Stimulated activated effector memory CD8-positive, alpha-beta T cell treated with anti-CD3 and anti-CD28 coated beads, Interleukin-12 subunit alpha, Interleukin-12 subunit beta, amount 100 ng/mL, for 72 hours (primary cell): ENCODE measurements around the gene CMSS1.

Source experiments
- ATAC-seq: fragments of 150-1000 bp; cut with Tn5 transposase; 2 replicates; pipeline ENCODE4 v1.10.0; 2021
- DNase-seq, 2 donors: peaks; one replicate each; pipeline ENCODE4 v3.0.0; 2021 to 2022; ENCODE audit warnings: low spot score in 2 of 2
- H3K27ac Mint-ChIP-seq: one replicate; pipeline ENCODE4 v1.8.0; 2022; ENCODE audit warnings: mild to moderate bottlenecking, mixed read lengths
- H3K36me3 Mint-ChIP-seq: one replicate; pipeline ENCODE4 v1.8.0; 2022; ENCODE audit warnings: mild to moderate bottlenecking, mixed read lengths
- H3K4me1 Mint-ChIP-seq: one replicate; pipeline ENCODE4 v1.8.0; 2022; ENCODE audit warnings: mixed read lengths
- H3K4me3 Mint-ChIP-seq: one replicate; pipeline ENCODE4 v1.8.0; 2022; ENCODE audit warnings: mild to moderate bottlenecking, mixed read lengths
- H3K9me3 Mint-ChIP-seq: one replicate; pipeline ENCODE4 v1.8.0; 2022; ENCODE audit warnings: mixed read lengths

CMSS1 gene

GRCh38 chr3:99799422-99799821 is 18.2 kb upstream of the CMSS1 start:
- ATAC-seq (no peak), DNase-seq (no peak)
- no peaks in the 10 kb centered on the region for H3K36me3 Mint-ChIP-seq
- no peaks in the 10 kb centered on the region for H3K9me3 Mint-ChIP-seq
- no peaks in the 10 kb centered on the region for H3K4me1 Mint-ChIP-seq
- H3K27ac Mint-ChIP-seq, result no peak overlapping the region
- H3K4me3 Mint-ChIP-seq, result no peak overlapping the region

DNA sequence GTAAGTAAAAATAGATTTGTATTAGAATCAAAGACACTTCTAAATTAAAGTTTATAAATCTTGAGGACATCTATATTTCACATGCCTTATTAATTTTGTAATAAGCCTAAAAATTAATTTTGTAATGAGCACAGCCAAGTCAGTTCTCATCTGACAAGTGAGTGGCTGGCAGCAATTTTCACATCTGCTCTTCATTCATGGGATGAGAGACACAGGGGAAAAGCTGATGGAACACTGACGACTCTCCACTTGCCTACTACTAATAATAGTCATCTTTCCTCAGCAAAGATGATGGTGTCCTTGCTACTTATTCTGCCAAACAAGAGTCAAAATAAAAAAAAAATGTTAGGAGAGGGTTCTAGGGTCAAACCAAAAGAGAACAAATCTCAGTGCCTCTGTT is 14.4 kb upstream of the CMSS1 start:
- Mint-ChIP-seq H3K36me3 (no peaks in the 10 kb centered on the region), H3K4me1 (no peaks in the 10 kb centered on the region), H3K4me3 (no peak overlapping the region), H3K27ac (no peak overlapping the region), H3K9me3 (peaks cover 6% of the 10 kb centered on the region)
- ATAC-seq (no peak), DNase-seq (no peak)

- Mint-ChIP-seq H3K4me3 (no peak overlapping the region), H3K4me1 (no peaks in the 10 kb centered on the region), H3K9me3 (peaks cover 6% of the 10 kb centered on the region), H3K36me3 (no peaks in the 10 kb centered on the region), H3K27ac (no peak overlapping the region)
- DNase-seq, result no peak
- ATAC-seq, result no peak
These were observed 12.5 kb upstream of the CMSS1 start for GRCh38 chr3:99805160-99805559.

DNA sequence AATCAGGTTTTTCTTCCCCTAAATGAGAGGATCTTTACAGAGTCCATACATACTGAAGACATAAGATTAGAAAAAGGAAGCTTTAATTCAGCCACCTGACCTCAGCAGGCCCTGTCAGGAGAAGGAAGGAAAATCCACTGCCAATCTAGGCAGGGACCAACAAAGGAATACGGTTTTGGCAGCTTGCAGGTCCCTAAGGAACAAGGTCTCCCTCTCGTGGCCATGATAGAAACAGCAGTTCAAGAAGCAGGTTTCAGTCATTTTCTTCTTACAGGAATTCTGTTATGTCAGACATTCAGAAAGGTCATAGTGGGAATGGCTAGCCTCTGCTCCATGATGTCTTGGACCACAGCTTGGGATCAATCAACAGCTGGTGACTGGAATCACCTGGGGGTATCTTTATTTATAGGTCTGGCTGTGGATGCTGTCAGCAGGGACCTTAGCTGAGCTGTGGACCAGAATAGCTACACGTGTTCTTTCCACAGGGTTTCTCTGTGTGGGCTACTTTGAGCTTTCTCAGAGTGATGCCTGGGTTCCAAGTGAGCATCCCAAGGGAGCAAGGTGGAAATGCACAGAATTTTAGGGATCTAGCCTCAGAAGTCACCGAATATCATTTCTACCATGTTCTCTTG is 9.4 kb upstream of the CMSS1 start:
- Mint-ChIP-seq H3K4me1 (no peaks in the 10 kb centered on the region), H3K9me3 (peaks cover 6% of the 10 kb centered on the region), H3K4me3 (no peak overlapping the region), H3K27ac (no peak overlapping the region), H3K36me3 (no peaks in the 10 kb centered on the region)
- DNase-seq (peak; percentile 19 to 58), ATAC-seq (no peak)

DNA sequence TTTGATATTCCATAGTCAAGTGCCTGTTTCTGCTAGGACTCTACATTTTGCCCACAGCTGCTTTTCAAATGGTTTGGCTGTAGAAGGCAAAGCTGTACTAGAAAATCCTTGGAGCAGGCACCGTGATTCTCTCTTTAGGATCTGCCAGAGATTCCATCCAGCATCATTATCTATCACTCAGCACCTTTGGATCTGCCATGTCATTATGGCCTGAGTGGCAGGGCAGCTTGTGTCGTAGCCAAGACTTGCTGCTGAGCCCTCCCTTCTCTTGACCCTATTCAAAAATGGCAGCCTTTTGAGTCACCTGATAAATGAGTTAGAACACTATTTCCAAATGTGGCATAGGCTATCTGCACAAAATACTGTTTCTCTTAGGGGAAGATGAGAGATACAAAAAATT is 8.1 kb upstream of the CMSS1 start:
- ATAC-seq, result no peak
- Mint-ChIP-seq H3K36me3 (no peaks in the 10 kb centered on the region), H3K4me1 (no peaks in the 10 kb centered on the region)

GRCh38 chr3:99810403-99810802 is 7.3 kb upstream of the CMSS1 start:
- Mint-ChIP-seq H3K4me1 (no peaks in the 10 kb centered on the region), H3K4me3 (no peak overlapping the region), H3K9me3 (peaks cover 4% of the 10 kb centered on the region), H3K36me3 (no peaks in the 10 kb centered on the region), H3K27ac (no peak overlapping the region)
- ATAC-seq (no peak), DNase-seq (no peak)

More for the DNA sequence above, 8.1 kb upstream of the CMSS1 start:
- H3K4me3 Mint-ChIP-seq, result no peak overlapping the region
- no peak overlapping the region for H3K27ac Mint-ChIP-seq
- peaks cover 6% of the 10 kb centered on the region for H3K9me3 Mint-ChIP-seq
- no peak for DNase-seq

GRCh38 chr3:99817047-99817436 is 620 bp upstream of the CMSS1 start:
- peak in 1 of 2 donors; percentile 53 for DNase-seq

GRCh38 chr3:99818818-99819217 is 1.2 kb downstream of the CMSS1 start:
- H3K4me1 Mint-ChIP-seq, result peaks cover 32% of the 10 kb centered on the region
- peak overlapping the region; percentile 26 for H3K27ac Mint-ChIP-seq
- H3K36me3 Mint-ChIP-seq, result peaks cover 8% of the 10 kb centered on the region
- H3K9me3 Mint-ChIP-seq, result no peaks in the 10 kb centered on the region
- ATAC-seq, result no peak
- peak overlapping the region; percentile 93 for H3K4me3 Mint-ChIP-seq
- DNase-seq, result no peak

More at GRCh38 chr3:99817047-99817436, 620 bp upstream of the CMSS1 start:
- Mint-ChIP-seq H3K36me3 (peaks cover 8% of the 10 kb centered on the region), H3K27ac (peak overlapping the region; percentile 98), H3K4me3 (peak overlapping the region; percentile 93), H3K4me1 (peaks cover 26% of the 10 kb centered on the region), H3K9me3 (no peaks in the 10 kb centered on the region)
- no peak for ATAC-seq

GRCh38 chr3:99823723-99824711 is 6.4 kb downstream of the CMSS1 start:
- ATAC-seq (peak; percentile 46), DNase-seq (no peak)
- peaks cover 18% of the 10 kb centered on the region for H3K4me1 Mint-ChIP-seq
- no peaks in the 10 kb centered on the region for H3K9me3 Mint-ChIP-seq
- H3K27ac Mint-ChIP-seq, result no peak overlapping the region
- H3K4me3 Mint-ChIP-seq, result no peak overlapping the region
- H3K36me3 Mint-ChIP-seq, result no peaks in the 10 kb centered on the region

GRCh38 chr3:99825004-99825640 is 7.5 kb downstream of the CMSS1 start:
- peak overlapping the region; percentile 9 for H3K27ac Mint-ChIP-seq
- H3K9me3 Mint-ChIP-seq, result no peaks in the 10 kb centered on the region
- peaks cover 13% of the 10 kb centered on the region for H3K4me1 Mint-ChIP-seq
- no peak overlapping the region for H3K4me3 Mint-ChIP-seq
- no peaks in the 10 kb centered on the region for H3K36me3 Mint-ChIP-seq
- DNase-seq, result no peak
- ATAC-seq, result peak; percentile 75

- no peak for DNase-seq
These were observed 12.2 kb downstream of the CMSS1 start for GRCh38 chr3:99829844-99830243.

DNA sequence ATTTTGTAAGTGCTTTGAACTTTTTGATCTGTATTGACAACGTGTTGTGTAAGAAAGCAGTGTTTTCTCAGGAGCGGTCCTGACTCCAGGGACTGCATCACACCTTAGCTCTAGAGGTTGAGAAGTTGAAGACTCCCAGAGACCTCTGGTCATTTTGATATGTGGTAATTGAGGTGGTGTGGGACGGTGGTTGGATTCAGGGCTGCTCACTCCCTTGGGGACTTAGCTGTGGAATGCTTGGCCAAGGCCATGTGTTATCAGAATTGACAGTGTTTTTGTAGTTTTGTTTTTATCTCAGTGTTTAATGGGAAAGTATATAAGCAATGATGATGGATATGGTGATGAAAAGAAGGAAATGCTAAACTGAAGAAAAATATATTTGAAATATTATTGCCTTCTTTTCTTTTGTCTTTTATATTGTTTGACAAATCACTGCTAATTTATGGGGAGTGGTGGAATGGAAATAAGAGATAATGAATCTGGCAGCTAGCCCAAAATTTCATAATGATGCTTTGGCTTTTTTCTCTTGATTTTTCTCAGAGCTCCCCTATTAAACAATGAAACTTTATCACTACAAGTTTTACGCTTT is 16.0 kb downstream of the CMSS1 start:
- Mint-ChIP-seq H3K9me3 (no peaks in the 10 kb centered on the region), H3K36me3 (no peaks in the 10 kb centered on the region), H3K4me3 (no peak overlapping the region), H3K4me1 (peaks cover 6% of the 10 kb centered on the region), H3K27ac (no peak overlapping the region)
- ATAC-seq, result no peak
- no peak for DNase-seq

More at GRCh38 chr3:99829844-99830243, 12.2 kb downstream of the CMSS1 start:
- Mint-ChIP-seq H3K27ac (no peak overlapping the region), H3K4me3 (no peak overlapping the region), H3K9me3 (no peaks in the 10 kb centered on the region), H3K4me1 (peaks cover 12% of the 10 kb centered on the region), H3K36me3 (no peaks in the 10 kb centered on the region)
- ATAC-seq, result no peak

DNA sequence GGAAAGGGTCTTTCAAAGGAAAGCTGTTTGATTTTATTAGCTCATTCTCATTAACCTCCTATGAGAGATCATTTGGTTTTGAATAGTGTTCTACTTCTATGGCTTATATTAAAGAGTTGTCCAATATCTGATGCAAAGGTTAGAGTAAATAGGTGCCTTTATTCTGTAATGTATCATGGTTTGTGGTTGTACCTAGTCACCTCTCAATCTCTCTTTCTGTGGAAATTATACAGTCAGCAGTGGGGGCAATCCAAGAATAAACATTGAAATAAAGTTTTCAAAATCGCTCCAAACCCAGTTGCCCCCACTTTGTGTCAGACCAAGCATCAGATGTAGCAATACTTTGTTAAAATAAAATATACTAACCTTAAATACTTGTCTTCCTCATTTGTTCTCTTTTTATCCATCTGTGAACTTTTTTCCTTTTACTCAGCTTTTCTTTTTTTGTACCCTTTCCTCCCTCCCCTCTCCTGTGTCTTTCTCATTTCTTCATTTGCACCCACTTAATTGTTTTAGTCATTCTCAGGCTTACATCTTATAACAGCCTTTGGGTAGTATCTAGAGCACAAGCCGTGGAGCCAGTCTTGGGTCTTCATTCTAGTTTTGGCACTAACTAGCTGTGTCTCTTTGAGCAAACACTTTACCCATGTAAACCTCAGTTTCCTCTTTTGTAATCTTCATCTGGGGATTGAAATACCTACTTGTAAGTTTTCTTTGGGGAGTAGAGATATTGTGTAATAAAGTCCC is 16.7 kb downstream of the CMSS1 start:
- DNase-seq (no peak), ATAC-seq (peak; percentile 74)
- no peaks in the 10 kb centered on the region for H3K9me3 Mint-ChIP-seq
- peaks cover 6% of the 10 kb centered on the region for H3K4me1 Mint-ChIP-seq
- no peak overlapping the region for H3K27ac Mint-ChIP-seq
- H3K36me3 Mint-ChIP-seq, result no peaks in the 10 kb centered on the region
- H3K4me3 Mint-ChIP-seq, result no peak overlapping the region

DNA sequence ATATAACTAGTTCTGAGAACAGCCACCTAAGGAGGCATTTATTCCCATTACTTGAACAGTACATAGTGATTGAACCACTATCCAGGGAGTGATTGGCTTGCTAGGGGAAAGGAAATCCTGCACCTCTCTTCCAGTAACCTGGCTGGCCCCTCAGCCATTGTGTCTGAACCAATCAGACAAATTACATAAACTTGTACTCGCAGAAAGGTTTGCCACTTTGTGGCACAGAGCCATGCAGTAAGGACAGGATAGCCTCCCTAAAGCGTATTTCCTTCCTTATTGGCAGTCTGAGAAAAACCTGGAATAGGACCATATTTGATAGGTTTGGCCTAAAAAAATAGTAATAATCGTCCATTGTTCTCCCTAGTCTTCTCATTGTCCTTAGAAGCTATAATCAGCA is 19.0 kb downstream of the CMSS1 start:
- Mint-ChIP-seq H3K4me3 (no peak overlapping the region), H3K36me3 (no peaks in the 10 kb centered on the region), H3K4me1 (no peaks in the 10 kb centered on the region), H3K27ac (no peak overlapping the region), H3K9me3 (no peaks in the 10 kb centered on the region)
- DNase-seq (no peak), ATAC-seq (no peak)

DNA sequence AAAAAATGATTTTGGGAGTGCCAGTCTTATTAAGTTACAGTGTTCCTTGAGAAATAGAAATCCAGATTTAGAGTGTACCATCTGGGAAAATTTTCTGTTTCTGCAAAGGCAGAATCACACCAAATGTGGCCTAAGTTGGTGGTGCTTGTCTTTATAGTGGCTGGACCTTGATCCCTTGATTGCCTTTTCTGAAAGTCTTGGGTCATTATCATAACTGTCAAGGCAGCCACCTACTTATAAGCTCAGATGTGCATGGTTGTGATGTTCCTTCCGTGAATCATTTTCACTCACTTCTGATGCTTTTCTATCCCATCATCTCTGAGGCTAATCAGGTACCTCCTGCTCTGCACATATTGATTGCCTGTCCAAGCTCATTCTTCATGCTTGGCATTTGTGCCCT is 20.1 kb downstream of the CMSS1 start:
- Mint-ChIP-seq H3K27ac (no peak overlapping the region), H3K36me3 (no peaks in the 10 kb centered on the region), H3K4me1 (no peaks in the 10 kb centered on the region), H3K9me3 (no peaks in the 10 kb centered on the region), H3K4me3 (no peak overlapping the region)
- ATAC-seq (no peak), DNase-seq (no peak)
